Lower lobe of right lung (tissue), 2 donors: ENCODE data around the gene CARS2. TPM values are rescaled to one million over a fixed set of nuclear protein-coding genes. Genes with fewer than 3 reads are reported as not detected.
"Not testable (repeated sequence)": the region's sequence is repeated elsewhere in the genome, so short reads cannot be mapped to it uniquely, and the experiment has no call there.

Experiments used
- ATAC-seq, 2 donors: fragments of 200-7000 bp; cut with Tn5 transposase; one replicate each; pipeline ENCODE4 v1.9.1; 2020 to 2022; ENCODE audit warnings: mild to moderate bottlenecking in 2 of 2, moderate library complexity in 2 of 2
- DNase-seq: peaks from one replicate; pipeline ENCODE4 v3.0.0-alpha.2; 2020
- H3K27ac ChIP-seq: fragments of 200-600 bp; one replicate; pipeline ENCODE4 v1.8.0; 2022
- H3K27me3 ChIP-seq: fragments of 200-600 bp; one replicate; pipeline ENCODE4 v1.8.0; 2022; ENCODE audit warnings: low read depth
- H3K36me3 ChIP-seq: fragments of 200-600 bp; one replicate; pipeline ENCODE4 v1.8.0; 2022; ENCODE audit warnings: mild to moderate bottlenecking
- H3K4me1 ChIP-seq: fragments of 200-600 bp; one replicate; pipeline ENCODE4 v1.8.0; 2022
- H3K4me3 ChIP-seq: fragments of 200-600 bp; one replicate; pipeline ENCODE4 v1.8.0; 2022; ENCODE audit warnings: mild to moderate bottlenecking
- H3K9me3 ChIP-seq: fragments of 200-600 bp; one replicate; pipeline ENCODE4 v1.8.0; 2022
- CTCF ChIP-seq: fragments of 200-600 bp; IDR thresholded peaks from one replicate; pipeline ENCODE4 v1.8.0; 2022; ENCODE audit warnings: antibody characterized with exemption, mild to moderate bottlenecking
- intact Hi-C: fragments of 100-400 bp; cut with DNase I; formaldehyde crosslinking; loops from one replicate; pipeline ENCODE4 v1.11.0; 2022
- total RNA-seq: library from RNA; stranded (reverse); fragmentation: NEBNext Ultra II Directional; extraction: Animal tissue kit (Norgen Biotek cat#: 25700); gene quantifications from one replicate; pipeline ENCODE4 v1.2.1, GENCODE V29; 2021
- donor health status: DM: no; HTN: yes; CAD: no; lungs with severe emphysema.

The CARS2 gene
- total RNA-seq, 1 donor from 2014 or later, result 70.3 TPM

GRCh38 chr13:110615322-110616102 is 90.4 kb downstream of the CARS2 start, which contains the start of gene NAXD:
TSS of gene NAXD (plus strand) at chr13:110615545. CDS start at chr13:110615602, 57 bp downstream.
- ATAC-seq (peak; percentile 96 to 97), DNase-seq (peak; percentile 97)
- no peak for TF ChIP-seq CTCF
- H3K27ac ChIP-seq, result peak within 1 kb of the TSS; percentile 93
- H3K4me1 ChIP-seq, result peaks cover 30% of the 10 kb centered on the region
- no peaks in the 10 kb centered on the region for H3K36me3 ChIP-seq
- no peaks in the 10 kb centered on the region for H3K9me3 ChIP-seq
- peaks cover 7% of the 10 kb centered on the region for H3K27me3 ChIP-seq
- intact Hi-C loops, result no loop called here
- H3K4me3 ChIP-seq, result peak within 1 kb of the TSS; percentile 94

- no peak for TF ChIP-seq CTCF
- ATAC-seq (no peak), DNase-seq (no peak)
- peaks cover 29% of the 10 kb centered on the region for H3K4me1 ChIP-seq
- intact Hi-C loops, result no loop called here
- H3K4me3 ChIP-seq, result peak overlapping the region; percentile 94
- H3K9me3 ChIP-seq, result no peaks in the 10 kb centered on the region
- H3K27ac ChIP-seq, result peak overlapping the region; percentile 93
- H3K36me3 ChIP-seq, result no peaks in the 10 kb centered on the region
- peaks cover 7% of the 10 kb centered on the region for H3K27me3 ChIP-seq
Measured at GRCh38 chr13:110615005-110615321, 91.0 kb downstream of the CARS2 start.

DNA sequence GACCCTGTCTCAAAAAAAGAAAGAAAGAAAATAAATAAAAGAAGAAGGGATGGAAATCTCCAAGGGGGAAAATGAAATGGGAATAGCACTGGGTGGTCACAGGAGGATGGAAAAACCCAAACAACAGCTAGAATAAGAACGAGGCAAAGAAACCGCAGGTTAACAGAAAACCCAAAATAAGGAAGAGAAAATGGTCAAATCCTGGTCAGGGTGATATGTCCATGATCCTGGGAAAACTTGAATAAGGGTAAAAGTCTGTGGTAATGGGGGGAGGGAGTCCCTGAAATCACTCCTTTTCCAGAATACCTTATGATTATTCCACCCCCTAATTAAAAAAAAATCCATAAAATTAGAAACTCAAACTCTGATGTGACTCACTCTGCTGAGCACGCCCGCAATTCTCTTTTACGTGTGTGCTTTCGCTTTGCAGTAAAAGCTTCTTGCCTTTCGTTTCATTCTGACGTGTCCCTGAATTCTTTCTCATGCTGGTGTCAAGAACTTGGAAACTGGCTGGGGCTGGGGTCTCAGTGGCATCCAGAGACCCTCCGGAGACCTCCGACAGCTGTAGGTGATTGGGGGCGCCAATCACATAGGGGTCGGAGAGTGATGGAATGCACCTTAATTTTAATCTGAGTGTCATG is 94.8 kb downstream of the CARS2 start:
- Histone ChIP-seq H3K4me3 (no peak overlapping the region), H3K4me1 (peaks cover under 1% of the 10 kb centered on the region), H3K36me3 (no peaks in the 10 kb centered on the region), H3K27ac (no peak overlapping the region), H3K27me3 (peaks cover 7% of the 10 kb centered on the region), H3K9me3 (no peaks in the 10 kb centered on the region)
- DNase-seq (no peak), ATAC-seq (no peak)
- TF ChIP-seq CTCF, result no peak
- intact Hi-C loops, result no loop called here

- Histone ChIP-seq H3K27me3 (peaks cover 7% of the 10 kb centered on the region), H3K27ac (no peak overlapping the region), H3K4me1 (no peaks in the 10 kb centered on the region), H3K4me3 (no peak overlapping the region), H3K36me3 (no peaks in the 10 kb centered on the region), H3K9me3 (no peaks in the 10 kb centered on the region)
- intact Hi-C loops, result no loop called here
- DNase-seq (no peak), ATAC-seq (no peak)
- TF ChIP-seq CTCF, result no peak
Measured at GRCh38 chr13:110607675-110608224, 98.2 kb downstream of the CARS2 start.

- ATAC-seq, H3K4me3 ChIP-seq, H3K4me1 ChIP-seq, H3K27me3 ChIP-seq, H3K36me3 ChIP-seq, H3K27ac ChIP-seq, H3K9me3 ChIP-seq, DNase-seq, intact Hi-C loops: not testable (repeated sequence)
Measured at GRCh38 chr13:110606281-110606680, 99.6 kb downstream of the CARS2 start.

- Histone ChIP-seq H3K4me1 (no peaks in the 10 kb centered on the region), H3K36me3 (no peaks in the 10 kb centered on the region), H3K9me3 (no peaks in the 10 kb centered on the region), H3K4me3 (no peak overlapping the region), H3K27ac (no peak overlapping the region), H3K27me3 (no peaks in the 10 kb centered on the region)
- no peak for ATAC-seq
- TF ChIP-seq CTCF, result no peak
- DNase-seq, result no peak
- intact Hi-C loops, result no loop called here
Measured at GRCh38 chr13:110605132-110605531, 100.8 kb downstream of the CARS2 start.
